NCI-H524 treated with DMSO at 0.1 percent for 48 hours (cell line): Measurements from ENCODE around the gene CALHM2.
"Not testable (repeated sequence)": the region's sequence is repeated elsewhere in the genome, so short reads cannot be mapped to it uniquely, and the experiment has no call there.

ENCODE experiments used
- DNase-seq: peaks from one replicate; lab custom pipeline; 2025; lab: John Stamatoyannopoulos, UW

The CALHM2 gene, protein sequence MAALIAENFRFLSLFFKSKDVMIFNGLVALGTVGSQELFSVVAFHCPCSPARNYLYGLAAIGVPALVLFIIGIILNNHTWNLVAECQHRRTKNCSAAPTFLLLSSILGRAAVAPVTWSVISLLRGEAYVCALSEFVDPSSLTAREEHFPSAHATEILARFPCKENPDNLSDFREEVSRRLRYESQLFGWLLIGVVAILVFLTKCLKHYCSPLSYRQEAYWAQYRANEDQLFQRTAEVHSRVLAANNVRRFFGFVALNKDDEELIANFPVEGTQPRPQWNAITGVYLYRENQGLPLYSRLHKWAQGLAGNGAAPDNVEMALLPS

DNA sequence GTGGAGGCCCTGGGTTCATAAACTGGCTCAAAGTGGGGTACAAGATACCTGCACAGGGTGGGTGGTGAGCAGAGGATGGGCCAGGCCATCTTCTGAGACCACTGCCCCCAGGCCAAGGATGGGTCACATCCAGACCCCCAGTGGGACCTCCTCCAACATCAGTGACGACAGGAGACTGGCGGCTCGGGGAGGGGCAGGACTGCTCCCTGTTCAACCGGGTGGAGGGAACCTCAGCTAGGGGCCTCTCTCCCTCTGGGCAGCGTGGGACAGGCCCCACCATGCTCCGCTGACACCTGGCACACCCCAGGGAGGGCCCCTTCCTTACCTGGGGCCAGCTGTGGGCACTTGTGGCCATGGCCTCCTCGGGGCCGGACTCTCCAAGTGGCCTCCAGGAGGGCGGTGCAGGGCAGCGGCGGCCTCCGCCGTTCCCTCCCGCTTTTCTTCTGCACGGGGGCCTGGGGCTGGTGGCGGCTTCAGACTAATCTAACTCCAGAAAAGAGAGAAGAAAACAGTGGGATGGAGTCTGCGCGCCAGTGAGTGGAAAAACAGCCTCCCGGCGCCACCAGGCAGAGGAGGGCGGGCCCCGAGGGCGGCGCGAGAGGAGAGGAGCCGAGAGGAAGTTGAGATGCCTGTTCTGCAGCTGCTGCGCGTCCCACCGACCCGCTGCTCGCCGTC lies at the start of gene CALHM2:
Gene CALHM2 (minus strand): TSS at position 540 of the 675 bp plus-strand sequence. CDS start 2,429 bp downstream, outside the sequence.
- no peak for DNase-seq

DNA sequence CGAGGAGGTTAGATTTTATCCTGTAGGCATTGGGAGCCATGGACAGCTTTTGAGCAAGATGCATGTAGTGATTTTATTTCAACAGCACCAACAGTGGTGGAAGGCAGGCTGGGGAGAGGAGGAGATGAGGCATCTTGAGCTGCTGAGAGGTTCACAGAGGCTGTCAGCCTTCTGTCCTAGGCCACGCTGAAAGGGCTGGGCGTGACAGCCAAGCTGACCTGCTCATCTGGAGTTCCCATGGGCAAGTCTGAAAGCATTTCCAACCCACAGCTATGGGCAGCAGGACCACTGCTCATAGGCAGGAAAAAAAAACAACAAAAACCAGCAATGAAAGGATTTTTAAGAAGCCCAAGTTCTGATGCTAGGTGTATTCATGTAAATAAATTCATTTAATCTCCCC lies 49.0 kb upstream of the CALHM2 start:
- no peak for DNase-seq

DNA sequence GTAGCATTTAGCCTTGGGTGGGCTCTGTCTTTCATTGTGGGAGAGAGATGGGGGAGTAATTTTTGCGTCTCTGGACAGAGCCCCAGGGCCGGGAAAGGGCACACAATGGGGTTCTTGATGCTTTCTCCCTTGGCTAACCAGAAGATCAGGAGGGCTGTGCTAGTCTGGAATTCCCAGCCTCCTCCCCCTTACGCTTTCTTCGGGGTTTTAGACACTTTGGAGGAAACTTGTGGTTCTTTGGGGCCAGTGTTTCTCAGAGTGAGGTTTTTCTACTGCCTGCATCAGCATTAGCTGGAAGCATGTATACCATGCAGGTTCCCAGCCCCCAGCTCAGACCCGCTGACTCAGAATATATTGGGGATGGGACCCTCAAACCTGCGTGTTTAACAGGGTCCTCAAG lies 48.3 kb upstream of the CALHM2 start:
- DNase-seq: no peak

DNA sequence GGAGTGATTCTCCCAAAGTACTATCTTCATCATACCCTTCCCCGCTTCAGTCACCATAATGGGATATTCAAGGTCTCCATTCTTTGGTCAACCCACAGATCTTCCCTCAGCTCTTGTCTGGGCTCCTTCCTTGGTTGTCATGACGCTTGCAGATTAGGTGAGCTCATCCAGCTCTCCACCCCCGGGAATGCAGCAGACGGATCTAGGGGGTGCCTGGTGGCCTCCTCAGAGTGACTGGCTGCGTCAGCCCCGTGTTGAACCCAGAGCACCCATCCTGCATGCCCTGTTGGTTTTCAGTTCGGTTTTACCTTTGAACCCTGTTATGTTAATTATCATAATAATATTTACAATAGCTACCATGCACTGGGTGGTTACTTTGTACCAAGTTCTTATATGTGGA lies 47.7 kb upstream of the CALHM2 start:
- DNase-seq: no peak

DNA sequence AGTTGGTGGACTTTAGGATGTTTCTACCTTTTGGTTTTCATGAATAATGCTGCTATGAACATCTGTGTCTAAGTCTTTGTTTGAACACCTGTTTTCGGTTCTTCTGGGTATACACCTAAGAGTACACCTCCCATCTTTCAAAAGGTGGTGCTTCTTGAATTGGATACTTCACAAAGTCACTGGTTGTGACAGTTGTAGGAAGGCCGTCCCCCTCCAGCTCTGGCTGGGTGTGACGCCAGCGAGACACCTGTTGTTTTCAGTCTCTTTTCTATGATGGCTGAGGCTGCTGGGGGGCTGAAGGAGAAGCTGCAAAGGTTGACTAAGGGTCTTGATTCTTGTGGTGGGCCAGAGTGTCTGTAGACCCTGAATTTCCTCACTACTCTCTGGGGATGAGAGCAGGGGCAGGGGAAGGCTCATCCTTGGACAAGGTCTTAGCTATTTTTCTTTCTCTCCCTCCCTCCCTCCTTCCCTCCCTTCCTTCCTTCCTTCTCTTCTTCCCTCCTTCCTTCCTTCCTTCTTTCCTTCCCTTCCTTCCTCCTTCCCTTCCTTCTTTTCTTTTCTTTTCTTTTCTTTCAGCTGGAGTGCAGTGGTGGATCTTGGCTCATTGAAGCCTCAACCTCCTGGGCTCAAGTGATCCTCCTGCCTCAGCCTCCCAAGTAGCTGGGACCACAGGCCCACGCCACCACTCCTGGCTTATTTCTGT lies 46.9 kb upstream of the CALHM2 start:
- no peak for DNase-seq

DNA sequence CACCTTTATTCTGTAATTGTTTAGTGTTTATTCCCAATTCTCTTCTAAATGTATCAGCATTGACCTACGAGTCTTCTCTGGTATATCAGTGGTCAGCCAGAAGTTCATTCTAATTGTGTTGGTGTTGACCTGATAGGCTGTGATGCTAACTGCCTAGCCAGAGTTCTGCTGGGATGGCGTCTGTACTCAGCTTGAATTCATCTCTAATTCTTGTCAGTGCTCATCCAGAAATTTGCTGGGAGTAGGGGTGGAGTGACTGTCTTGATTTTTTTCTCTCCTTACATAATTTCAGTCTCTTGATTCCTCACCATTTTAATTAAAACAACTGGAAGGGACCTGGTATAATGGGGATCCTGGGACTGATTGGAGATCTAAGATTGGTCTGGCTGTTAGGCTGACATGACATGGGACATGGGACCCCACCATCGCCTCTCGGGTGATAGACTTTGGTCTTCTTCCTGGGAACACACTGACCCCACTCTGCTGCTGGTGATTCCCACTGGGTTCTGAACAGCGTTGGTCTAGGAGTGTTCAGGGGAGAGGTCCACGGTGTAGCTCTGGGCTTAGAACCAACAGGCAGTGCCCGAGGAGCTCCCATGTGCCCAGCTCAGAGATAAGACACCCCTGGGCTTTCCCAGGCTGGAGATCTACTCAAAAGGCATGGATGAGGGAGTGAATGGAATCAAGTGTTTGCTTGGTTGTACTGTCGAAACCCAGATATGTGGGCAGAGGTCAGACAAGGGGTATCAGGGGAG lies 45.2 kb upstream of the CALHM2 start:
- DNase-seq: no peak

DNA sequence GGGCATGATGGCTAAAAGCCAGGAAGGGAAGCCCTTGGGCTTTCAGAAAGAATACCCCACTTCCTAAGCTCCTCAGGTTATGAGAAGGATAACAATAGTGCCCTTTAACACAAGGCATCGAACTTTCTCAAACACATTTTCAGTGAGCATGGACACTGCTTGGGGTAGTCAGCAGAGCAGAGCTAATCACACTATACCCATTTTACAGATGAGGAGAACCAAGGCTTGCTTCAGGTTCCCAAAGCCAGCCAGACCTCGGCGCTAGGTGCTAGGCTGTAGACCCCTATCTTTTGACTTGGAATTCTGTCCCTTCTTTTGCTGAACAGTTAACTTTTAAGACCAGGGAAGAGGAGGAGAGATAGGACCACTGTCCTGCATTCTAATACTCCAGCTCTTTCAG lies 43.2 kb upstream of the CALHM2 start:
- no peak for DNase-seq

DNA sequence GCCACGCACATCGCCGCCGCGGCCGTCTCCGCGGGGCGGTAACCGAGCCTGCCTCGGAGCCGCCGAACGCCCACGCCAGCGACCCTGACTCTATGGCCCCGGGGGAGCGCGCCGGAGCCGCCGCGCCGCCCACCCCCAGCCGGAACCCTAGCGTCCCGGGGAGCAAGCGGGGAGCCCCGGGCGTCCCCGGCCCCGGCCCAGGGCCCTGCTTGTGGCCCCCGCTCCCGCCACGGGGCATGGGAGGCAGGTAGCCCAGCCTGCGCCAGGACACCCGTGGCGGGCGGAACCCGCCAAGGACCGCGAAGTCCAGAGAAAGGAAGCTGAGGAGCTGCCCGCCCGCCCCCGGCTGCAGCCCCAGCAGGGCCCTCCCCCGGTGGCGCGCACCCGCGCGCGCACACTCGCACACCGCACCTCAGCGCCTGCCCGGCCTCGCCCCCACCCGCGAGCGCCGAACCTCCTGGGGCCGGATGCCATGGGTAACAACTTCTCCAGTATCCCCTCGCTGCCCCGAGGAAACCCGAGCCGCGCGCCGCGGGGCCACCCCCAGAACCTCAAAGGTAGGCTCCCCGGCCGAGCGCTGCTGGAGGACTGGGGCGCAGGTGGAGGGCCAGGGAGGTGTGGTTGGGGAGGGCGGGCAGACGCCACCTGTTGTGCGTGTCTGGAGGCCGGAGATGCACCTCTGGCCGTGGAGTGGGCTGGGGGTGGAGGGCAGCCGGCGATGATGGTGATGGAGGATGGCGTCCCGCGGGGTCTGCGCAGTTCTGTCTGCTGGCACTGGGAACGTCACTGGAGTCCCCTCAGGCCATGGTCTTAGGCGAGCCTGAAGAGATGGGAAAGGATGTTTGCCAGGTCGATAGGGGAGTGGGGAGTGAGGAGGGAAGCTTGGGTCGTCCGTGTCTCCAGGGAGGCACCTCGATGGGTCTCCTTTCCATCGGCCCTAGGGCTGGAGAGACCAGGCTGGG lies 42.0 kb upstream of the CALHM2 start:
- no peak for DNase-seq

DNA sequence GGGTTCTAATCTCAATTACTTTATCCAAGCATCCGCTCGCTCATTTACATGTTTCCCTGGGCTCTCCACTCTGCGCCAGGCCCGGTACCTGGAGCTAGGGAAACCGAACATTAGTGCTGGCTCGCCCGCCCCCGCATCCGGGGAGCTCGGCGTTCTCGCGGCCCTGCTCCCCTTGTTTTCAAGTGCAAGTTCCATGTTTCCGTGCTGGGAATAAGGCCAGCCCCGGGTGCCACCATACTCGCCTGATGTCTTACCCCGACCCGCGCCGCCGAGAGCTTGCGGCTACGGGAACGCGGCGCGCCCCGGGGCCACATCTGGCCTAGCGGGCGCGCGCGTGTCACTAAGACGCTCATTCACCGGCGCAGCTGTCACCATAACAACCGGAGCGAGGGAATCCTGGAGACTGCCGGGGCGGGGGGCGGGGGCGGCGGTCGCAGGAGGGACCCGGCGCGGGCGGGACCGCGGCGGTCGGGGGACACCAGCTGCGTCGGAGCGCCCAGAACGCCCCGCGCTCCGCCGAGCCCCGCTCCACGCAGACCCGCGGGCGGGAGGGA lies 41.3 kb upstream of the CALHM2 start, which contains the start of gene NEURL1:
Gene NEURL1 (plus strand): TSS at position 344 of the 554 bp plus-strand sequence. CDS start 683 bp downstream, outside the sequence.
- DNase-seq: no peak

DNA sequence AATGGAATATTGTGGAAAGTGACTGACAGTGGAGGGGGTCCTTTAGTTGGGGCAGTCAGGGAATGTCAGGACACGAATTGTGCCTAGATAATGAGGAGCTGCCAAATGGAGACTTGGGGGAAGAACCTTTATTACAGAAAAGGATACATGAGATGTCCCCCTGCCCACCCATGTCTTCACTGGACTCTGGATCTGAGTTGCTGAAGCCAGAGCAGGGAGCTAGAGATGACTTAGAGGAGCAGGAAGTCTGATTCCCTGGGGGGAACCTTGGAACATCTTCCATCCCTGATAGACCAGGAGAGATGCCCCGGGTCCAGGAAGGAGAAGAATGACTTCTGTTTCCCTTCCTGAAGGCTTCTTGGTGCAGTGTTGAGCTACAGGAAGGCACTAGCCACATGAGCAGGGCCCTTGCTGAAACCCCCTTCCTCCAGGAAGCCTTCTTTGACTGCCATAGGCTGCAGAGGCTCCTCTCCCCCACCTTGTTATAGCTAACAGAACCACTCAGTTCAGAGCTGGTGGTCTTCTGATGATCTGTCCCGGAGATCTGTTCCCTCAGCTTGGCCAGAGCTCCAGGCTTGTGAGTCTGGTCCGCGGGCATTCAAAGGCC lies 40.6 kb upstream of the CALHM2 start:
- DNase-seq: no peak

DNA sequence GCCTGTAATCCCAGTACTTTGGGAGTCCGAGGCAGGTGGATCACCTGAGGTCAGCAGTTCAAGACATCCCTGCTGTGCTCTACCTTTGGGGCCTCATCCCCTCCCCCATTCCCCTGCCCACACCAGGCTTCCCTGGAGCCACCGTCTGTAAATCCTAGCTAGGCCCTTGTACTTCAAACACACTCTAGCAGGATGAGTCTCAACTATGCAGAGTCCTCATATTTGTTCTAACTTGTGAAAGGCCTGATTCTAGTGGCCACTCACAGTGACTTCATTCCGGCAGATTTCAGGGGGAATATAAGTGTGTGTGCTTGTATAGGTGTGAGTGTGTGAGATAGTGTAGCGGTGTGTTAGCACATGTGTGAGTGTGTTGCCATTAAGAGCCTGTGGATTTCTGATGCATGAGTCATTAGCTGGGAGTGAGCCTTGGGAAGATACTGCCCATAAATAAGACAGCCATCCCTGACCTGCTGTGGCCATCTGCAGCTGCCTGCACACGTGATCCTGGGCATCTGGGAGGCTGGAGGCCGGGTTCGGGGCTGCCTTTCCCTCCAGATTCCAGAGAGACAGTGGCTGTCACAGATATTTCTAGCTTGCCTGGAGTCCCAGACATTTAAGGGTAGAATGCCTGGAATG lies 39.7 kb upstream of the CALHM2 start:
- no peak for DNase-seq

DNA sequence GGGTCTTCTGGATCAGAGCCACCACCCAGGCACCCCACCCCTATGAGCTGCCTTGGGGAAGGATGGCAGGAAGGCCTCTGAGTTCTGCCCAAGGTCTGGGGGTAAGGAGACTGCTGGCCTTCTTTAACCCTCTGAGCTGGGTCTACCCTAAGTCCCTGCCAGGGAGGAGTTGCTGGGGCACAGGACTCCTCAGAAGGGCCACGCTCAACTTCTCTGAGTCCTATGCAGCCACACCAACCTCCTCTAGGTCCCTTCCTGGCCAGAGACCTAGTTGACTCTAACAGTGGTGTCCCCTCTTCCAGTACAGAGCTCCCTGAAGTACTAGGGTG lies 38.8 kb upstream of the CALHM2 start:
- DNase-seq: no peak

DNA sequence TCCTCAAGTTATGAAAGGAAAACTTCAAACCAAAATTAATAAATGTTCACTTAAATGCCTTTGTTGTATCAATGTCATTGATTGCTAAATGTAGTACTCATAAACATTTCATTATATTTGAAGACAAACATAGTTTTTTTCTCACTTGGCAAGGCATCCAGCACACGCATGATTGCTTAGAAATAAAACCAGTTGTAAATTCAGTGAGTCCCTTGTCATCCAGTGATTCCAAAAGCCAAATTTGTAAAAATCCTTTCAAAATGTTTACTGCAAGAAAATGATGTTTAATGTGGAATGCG lies 35.2 kb upstream of the CALHM2 start:
- no peak for DNase-seq

DNA sequence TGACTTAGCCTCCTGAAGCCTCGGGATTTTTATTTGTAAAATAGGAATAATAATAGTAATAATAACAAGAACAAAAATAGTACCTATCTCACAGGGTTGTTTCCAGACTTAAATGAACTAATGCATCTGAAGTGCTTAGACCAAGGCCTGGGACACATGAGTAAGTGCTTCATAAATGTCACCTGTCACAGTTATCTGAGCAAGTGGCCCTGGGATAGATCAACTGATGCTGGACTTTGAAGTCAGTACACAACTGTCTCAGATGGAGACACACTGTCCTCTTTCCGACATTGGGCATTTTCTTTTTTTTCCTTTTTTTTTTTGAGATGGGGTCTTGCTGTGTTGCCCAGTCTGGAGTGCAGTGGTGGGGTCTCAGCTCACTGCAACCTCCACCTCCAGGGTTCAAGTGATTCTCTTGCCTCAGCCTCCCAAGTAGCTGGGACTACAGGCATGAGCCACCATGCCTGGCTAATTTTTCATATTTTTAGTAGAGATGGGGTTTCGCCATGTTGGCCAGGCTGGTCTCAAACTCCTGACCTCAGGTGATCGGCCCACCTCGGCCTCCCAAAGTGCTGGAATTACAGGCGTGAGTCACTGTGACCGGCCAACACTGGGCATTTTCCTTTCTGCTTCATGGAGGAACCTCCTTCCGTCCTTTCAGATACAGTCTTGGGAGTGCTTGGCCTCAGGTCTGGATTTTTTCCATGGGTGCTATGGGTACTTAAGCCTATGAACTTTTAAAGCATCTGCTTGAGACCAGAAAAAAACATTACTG lies 34.7 kb upstream of the CALHM2 start:
- DNase-seq: not testable (repeated sequence)

DNA sequence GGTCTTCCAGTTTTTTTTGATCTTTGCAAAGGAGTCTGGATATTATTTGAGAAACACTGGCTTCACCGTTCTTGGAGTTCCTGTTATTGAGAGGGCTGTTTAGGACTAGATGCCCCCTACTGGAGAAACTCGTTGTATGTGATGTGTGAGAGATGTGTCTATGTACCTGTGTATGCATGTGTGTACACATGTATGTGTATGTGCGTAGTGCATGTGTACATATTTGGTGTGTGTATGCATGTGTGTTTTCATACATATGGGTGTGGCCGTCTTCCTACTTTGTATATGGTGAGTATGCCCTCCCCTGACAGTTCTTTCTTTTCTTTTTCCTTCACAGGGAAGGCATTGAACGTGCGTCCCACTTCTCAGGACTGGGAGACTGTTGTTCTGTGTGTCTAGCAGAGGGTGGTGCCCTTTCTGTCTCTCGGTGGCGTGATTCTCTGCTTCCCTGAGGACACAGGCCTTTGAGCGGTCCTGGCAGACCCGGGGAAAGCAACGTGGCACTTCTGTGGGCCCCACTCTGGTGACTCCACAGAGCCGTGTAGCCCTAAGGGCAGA lies 29.9 kb upstream of the CALHM2 start:
- DNase-seq: no peak

DNA sequence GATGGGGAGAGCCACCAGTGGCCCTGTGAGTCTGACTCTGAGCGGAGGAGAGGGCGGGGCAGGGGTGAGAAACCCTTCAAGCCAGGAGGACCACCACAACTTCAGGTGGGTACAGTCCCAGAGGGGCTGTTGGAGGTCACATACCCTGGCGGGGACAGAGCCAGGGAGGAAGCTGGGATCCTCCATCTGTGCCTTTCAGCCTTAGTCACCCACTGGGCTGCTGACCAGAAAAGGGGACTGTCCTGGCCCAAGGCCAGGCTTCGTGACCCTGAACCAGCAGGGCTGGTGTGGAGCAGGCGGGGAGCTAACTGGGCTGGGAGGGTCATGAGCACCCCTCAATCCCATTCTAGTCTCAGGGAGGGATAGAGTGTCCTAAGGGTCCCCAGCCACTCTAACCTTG lies 28.4 kb upstream of the CALHM2 start:
- DNase-seq: no peak

DNA sequence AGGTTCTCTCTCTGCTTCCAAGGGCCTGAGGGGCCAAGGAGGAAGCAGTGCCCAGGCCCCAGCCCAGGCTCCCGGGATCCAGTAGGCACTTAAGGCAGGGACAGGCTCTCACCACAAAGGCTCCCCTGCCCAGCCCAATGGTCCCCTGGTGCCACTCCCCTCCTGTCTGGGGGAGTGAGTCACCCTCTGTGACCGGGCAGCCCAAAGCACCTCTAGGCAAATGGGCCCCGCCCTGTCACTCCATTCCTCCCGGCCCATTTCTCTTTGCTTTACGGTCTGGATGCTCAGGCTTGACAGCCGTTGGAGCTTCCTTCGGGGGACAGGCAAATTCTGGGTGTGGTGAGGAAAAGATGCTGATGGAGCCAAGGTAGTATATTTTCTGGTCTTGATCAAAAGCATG lies 27.0 kb upstream of the CALHM2 start, which contains the start of gene CALHM3:
Gene CALHM3 (minus strand): TSS at position 106 of the 400 bp plus-strand sequence. CDS start 208 bp downstream, outside the sequence.
- DNase-seq: no peak

DNA sequence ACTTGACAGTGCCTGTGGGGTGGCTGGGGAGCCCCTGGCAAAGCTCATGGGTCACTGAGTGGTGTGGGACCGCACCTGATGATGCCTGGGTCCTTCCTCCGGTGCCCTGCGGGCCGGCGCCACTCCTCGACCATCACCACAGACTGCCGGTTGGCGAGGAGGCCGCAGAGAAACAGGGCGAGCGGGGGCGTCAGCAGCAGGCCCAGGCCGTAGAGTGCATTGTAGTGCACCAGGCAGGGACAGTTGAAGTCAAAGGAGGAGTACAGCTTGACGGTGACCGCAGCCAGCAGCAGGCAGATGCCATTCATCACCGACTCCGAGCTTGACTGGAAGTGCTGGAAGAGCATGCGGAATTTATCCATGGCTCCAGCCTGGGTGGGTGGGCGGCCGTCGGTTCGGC lies 26.5 kb upstream of the CALHM2 start:
- DNase-seq: no peak
